NCI-H2196 (cell line): ENCODE results near the gene TRABD2A.

ENCODE experiments used
- DNase-seq: peaks from one replicate; lab custom pipeline; 2025; ENCODE audit not compliant: unreplicated experiment; lab: John Stamatoyannopoulos, UW

Gene TRABD2A

GRCh38 chr2:84821806-84822205, 59.1 kb downstream of the TRABD2A start:
- DNase-seq = no peak

GRCh38 chr2:84817239-84817655, 63.6 kb downstream of the TRABD2A start:
- DNase-seq = no peak

DNA sequence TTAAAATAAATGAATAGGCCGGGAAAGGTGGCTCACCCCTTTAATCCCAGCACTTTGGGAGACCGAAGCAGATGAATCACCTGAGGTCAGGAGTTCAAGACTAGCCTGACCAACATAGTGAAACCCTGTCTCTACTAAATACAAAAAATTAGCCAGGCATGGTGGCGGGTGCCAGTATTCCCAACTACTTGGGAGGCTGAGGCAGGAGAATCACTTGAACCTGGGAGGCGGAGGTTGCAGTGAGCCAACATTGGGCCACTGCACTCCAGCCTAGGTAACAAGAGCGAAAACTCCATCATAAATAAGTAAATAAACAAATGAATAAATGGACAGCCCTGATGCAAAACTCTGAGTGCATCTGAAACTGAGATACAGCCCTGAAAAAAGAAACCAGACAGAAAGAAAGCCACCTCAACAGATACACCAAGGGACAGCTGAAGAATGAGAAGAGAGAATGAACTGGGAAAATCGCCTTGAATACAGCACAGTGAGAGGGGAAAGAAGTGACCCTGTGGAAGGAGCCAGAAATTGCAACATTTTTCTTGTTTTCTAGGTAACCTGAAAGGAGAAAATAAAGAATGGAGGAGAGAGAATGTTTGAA, 64.4 kb downstream of the TRABD2A start:
- DNase-seq = no peak

DNA sequence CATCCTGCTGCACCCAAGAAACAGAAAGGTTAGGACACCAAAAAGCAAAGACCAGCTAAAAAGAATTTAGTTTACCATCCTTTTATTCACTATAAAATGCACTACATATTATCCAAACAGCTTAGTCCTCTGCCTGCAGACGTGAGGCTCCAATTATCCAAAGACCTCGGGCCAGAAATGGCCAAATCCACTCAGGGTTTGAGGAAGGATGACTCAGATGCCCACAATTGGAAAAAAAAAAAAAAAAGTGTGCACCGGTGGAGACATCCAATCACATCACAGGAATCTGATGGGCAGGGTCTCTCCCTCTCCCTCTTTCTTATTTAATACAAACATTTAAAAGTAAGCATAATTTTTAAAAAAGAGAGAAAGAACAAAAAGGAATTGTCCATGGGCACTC, 65.7 kb downstream of the TRABD2A start:
- DNase-seq = no peak

GRCh38 chr2:84811839-84812431, 68.9 kb downstream of the TRABD2A start:
- no peak for DNase-seq

DNA sequence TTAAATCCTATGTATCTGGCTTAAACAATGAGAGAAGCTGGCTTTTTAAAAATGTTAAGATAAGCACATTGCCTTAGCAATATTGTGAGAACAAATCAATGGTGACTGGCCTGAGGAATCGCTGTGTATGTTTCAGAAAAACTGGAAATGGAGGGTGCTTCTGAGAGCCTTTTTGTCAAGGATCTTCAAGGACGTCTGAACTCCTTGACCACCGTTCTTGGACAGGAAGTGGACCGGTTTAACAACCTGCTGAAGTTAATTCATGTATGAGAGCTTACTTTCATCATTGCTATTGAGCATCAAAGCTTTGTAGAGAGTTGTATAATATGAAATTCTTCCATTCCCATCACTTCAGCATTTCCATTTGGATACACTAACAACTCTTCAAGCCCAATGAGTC, 72.6 kb downstream of the TRABD2A start:
- DNase-seq = no peak

GRCh38 chr2:84807063-84807485, 73.8 kb downstream of the TRABD2A start:
- no peak for DNase-seq

GRCh38 chr2:84805250-84805958, 75.5 kb downstream of the TRABD2A start:
- no peak for DNase-seq

- no peak for DNase-seq
Observed at GRCh38 chr2:84801811-84802210, 79.1 kb downstream of the TRABD2A start.

DNA sequence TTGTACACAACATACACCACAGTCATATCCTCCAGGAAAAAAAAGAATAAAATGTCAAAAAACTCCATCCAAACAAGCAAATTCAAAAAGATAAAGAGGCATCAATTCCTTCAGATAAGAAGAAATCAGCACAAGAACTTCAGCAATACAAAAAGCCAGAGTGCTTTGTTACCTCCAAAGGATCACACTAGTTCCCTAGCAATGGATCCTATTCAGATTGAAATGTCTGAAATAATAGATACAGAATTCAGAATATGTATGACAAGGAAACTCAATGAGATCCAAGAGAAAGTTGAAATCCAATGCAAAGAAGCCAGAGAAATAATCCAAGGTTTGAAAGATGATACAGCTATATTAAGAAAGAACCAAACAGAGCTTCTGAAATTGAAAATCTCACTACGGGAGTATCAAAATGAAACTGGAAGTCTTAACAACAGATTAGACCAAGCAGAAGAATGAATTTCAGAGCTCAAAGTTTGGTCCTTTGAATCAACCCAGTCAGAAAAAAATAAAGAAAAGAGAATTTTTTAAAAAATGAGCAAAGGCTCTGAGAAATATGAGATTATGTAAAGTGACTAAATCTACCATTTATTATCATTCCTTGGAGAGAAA, 80.6 kb downstream of the TRABD2A start:
- no peak for DNase-seq

- DNase-seq = no peak
Observed at GRCh38 chr2:84799772-84800171, 81.1 kb downstream of the TRABD2A start.

- no peak for DNase-seq
Observed at GRCh38 chr2:84797271-84797670, 83.6 kb downstream of the TRABD2A start.

DNA sequence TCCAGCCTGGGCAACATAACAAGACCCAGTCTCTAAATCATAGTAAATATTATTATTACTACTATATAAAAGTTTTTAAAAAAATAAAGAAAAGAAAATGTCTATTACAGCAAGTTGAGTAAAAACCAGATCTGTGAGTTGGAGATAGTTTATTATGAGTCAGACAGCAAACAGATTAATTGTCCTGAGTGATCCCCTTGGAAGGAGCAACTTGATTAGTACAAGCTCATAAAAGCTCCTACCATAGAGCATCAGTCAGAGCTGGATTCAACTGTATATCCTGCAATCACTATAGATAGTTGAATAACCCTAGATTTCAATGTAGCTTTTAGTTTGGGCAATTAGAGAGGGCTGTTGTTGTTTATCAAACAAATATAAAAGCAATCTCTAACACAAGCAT, 84.1 kb downstream of the TRABD2A start:
- DNase-seq = no peak

- DNase-seq = no peak
Observed at GRCh38 chr2:84793641-84794040, 87.2 kb downstream of the TRABD2A start.

GRCh38 chr2:84792856-84793522, 87.9 kb downstream of the TRABD2A start:
- no peak for DNase-seq

DNA sequence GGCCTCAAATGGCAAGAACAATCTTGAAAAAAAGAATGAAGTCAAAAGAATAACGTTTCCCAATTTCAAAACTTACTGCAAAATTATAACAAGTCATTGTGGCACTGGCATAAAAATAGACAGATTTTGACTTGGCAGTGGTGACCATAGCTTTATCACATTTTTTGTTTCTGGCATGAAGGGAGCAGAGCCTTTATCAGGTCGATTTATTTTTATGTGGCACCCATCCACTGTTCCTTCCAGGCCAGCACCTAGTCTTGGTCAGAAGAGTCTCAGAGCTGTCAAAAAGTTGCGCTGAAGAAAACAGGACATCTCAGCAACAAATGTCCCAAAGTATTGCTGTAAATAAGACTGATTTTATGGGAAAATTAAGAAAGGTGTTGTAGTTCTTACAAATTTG, 92.4 kb downstream of the TRABD2A start:
- no peak for DNase-seq

- DNase-seq = no peak
Observed at GRCh38 chr2:84788027-84788426, 92.9 kb downstream of the TRABD2A start.

DNA sequence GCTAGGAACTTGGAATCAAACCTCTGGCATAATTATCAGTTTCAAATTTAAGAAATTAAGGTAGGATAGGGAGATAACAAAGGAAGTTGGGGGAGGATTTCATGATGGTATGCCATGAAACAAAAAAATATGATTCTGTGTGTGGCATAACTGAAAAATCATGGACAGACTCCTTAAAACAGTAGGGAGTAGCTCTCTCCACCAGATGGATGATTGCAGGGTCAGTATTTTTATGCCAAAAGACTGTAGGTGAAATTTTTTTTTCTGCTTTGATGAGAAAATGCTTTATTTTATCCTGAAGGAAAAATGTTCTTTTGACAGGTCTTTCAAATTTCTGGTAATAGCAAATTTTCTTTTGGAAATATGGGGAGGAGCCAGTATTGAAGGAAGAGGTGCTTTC, 94.3 kb downstream of the TRABD2A start:
- DNase-seq = no peak

- no peak for DNase-seq
Observed at GRCh38 chr2:84785950-84786349, 94.9 kb downstream of the TRABD2A start.

GRCh38 chr2:84782717-84783442, 98.0 kb downstream of the TRABD2A start:
- DNase-seq = no peak
